Measurements from ENCODE around the gene TP53INP2. TPM values are rescaled to one million over a fixed set of nuclear protein-coding genes. Genes with fewer than 3 reads are reported as not detected.
A peak's percentile ranks its signal among the peaks of the same experiment; 100 is the strongest.

The TP53INP2 gene
- total and polyA plus RNA-seq, 2 of the 13 experiments (the other 11 are each of a cell fraction or from before 2014, with no cell fraction given), result 5.2 to 18.8 TPM

- TF ChIP-seq, protein P1, sequence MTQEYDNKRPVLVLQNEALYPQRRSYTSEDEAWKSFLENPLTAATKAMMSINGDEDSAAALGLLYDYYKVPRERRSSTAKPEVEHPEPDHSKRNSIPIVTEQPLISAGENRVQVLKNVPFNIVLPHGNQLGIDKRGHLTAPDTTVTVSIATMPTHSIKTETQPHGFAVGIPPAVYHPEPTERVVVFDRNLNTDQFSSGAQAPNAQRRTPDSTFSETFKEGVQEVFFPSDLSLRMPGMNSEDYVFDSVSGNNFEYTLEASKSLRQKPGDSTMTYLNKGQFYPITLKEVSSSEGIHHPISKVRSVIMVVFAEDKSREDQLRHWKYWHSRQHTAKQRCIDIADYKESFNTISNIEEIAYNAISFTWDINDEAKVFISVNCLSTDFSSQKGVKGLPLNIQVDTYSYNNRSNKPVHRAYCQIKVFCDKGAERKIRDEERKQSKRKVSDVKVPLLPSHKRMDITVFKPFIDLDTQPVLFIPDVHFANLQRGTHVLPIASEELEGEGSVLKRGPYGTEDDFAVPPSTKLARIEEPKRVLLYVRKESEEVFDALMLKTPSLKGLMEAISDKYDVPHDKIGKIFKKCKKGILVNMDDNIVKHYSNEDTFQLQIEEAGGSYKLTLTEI (CRISPR knock-in tag; conservative IDR thresholded peaks at IDR 0.05), result no peak
- no peak for TF ChIP-seq SNAPC2 (CRISPR knock-in tag; IDR thresholded peaks at IDR 0.05)
- no peak for TF ChIP-seq NR3C1 (CRISPR knock-in tag; IDR thresholded peaks at IDR 0.05)
- TF ChIP-seq ARID3A (IDR thresholded peaks at IDR 0.05; ENCODE audit: low read depth, low read length), result peak; percentile 59
- peak; percentile 69; the same call in 1 of the 2 replicates for TF ChIP-seq SOX5 (CRISPR knock-in tag; IDR thresholded peaks at IDR 0.05; ENCODE audit: borderline replicate concordance)
- no peak for TF ChIP-seq ZFP41 (CRISPR knock-in tag; IDR thresholded peaks at IDR 0.05; ENCODE audit: borderline replicate concordance)
- 0 out of 2 replicates have a peak, but pooled peaks have one; percentile 17 for TF ChIP-seq RAD21 (CRISPR knock-in tag; IDR thresholded peaks at IDR 0.05)
- TF ChIP-seq ZMAT3 (CRISPR knock-in tag; conservative IDR thresholded peaks at IDR 0.05), result no peak
- no peak for TF ChIP-seq SNAPC5 (CRISPR knock-in tag; IDR thresholded peaks at IDR 0.05; ENCODE audit: borderline replicate concordance)
- TF ChIP-seq HOXA5 (CRISPR knock-in tag; IDR thresholded peaks at IDR 0.05), result no peak
- TF ChIP-seq RFX5 (IDR thresholded peaks at IDR 0.05; ENCODE audit: low read depth, low read length), result no peak
- no peak for TF ChIP-seq ZNF160 (CRISPR knock-in tag; IDR thresholded peaks at IDR 0.05)
- TF ChIP-seq SAP130 (CRISPR knock-in tag; IDR thresholded peaks at IDR 0.05; ENCODE audit: low read depth), result peak; percentile 61
- no peak for TF ChIP-seq ZNF33A (CRISPR knock-in tag; IDR thresholded peaks at IDR 0.05; ENCODE audit: borderline replicate concordance)
- TF ChIP-seq REPIN1 (CRISPR knock-in tag; IDR thresholded peaks at IDR 0.05; ENCODE audit: borderline replicate concordance, low read depth), result no peak
- 0 out of 2 replicates have a peak, but pooled peaks have one; percentile 5 for TF ChIP-seq ZNF784 (CRISPR knock-in tag; IDR thresholded peaks at IDR 0.05; ENCODE audit: borderline replicate concordance)
- TF ChIP-seq KLF6 (CRISPR knock-in tag; IDR thresholded peaks at IDR 0.05), result no peak
- no peak for TF ChIP-seq ZNF562 (CRISPR knock-in tag; IDR thresholded peaks at IDR 0.05; ENCODE audit: borderline replicate concordance)
- no peak for TF ChIP-seq GFI1 (CRISPR knock-in tag; IDR thresholded peaks at IDR 0.05; ENCODE audit: borderline replicate concordance)
- TF ChIP-seq DNMT1 (CRISPR knock-in tag; IDR thresholded peaks at IDR 0.05), result 0 out of 2 replicates have a peak, but pooled peaks have one; percentile 52
- TF ChIP-seq TBX3 (IDR thresholded peaks at IDR 0.05; ENCODE audit: borderline replicate concordance), result 0 out of 2 replicates have a peak, but pooled peaks have one; percentile 14
- TF ChIP-seq NFKB2 (CRISPR knock-in tag; IDR thresholded peaks at IDR 0.05; ENCODE audit: borderline replicate concordance), result peak; percentile 23; the same call in 1 of the 2 replicates
- 0 out of 2 replicates have a peak, but pooled peaks have one; percentile 26 for TF ChIP-seq NR2C2 (CRISPR knock-in tag; IDR thresholded peaks at IDR 0.05; ENCODE audit: borderline replicate concordance)
- TF ChIP-seq ISL2 (CRISPR knock-in tag; IDR thresholded peaks at IDR 0.05), result no peak
- no peak for TF ChIP-seq PHB2 (IDR thresholded peaks at IDR 0.05; ENCODE audit: partially characterized antibody)
- no peak for TF ChIP-seq ZNF431 (CRISPR knock-in tag; IDR thresholded peaks at IDR 0.05; ENCODE audit: borderline replicate concordance, low read depth)
Measured at GRCh38 chr20:34713194-34713943, 9.2 kb downstream of the TP53INP2 start (continued).
